Stimulated activated CD8-positive, alpha-beta memory T cell treated with anti-CD3 and anti-CD28 coated beads, Interleukin-2, amount 100 ng/mL, for 48 hours (primary cell): ENCODE measurements around the gene THSD7A.

Source experiments
- DNase-seq, 2 donors: peaks; one replicate each; pipeline ENCODE4 v3.0.0-alpha.2; 2020; ENCODE audit warnings: low read depth in 2 of 2

The THSD7A gene

GRCh38 chr7:11638011-11638774 is 193.8 kb downstream of the THSD7A start:
- DNase-seq: no peak

DNA sequence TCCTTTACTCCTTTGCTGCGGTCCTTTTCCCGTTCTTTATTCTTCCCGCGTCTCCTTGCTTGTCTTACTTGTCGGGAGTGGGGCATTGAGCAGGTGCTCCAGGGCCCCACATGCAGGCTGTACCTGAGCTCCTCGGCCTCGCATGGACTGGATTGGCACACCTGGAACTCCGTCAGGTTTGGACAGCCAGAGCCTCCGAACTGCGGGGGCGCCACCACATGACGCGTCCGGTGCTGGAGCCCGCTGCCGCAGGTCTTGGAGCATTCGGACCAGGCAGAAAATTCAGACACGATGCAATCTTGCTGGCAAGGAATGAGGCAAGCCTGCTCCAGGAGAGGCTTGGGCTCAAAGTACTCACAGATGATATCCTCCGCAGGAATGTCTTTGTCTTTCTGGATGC is 195.7 kb downstream of the THSD7A start:
- DNase-seq: no peak

- no peak for DNase-seq
These were observed 198.7 kb downstream of the THSD7A start for GRCh38 chr7:11633310-11633709.

DNA sequence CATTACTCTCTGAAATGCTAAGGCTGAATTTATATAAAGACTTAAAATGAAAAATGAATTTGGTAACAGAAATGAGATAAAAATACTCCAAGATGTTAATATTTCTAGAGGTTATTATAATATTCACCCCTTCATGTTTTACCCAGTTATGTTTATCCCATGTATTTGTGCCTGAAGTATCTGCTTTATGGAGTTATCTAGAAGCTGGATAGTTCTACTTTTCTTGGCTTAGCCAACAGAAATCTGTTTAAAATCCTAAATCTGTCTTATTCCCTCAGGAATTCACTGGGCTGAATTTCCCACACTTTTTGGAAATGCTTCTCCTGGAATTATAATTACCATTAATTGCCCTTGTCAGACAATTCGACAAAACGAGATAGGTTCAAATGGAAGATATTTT is 201.6 kb downstream of the THSD7A start:
- DNase-seq: no peak

DNA sequence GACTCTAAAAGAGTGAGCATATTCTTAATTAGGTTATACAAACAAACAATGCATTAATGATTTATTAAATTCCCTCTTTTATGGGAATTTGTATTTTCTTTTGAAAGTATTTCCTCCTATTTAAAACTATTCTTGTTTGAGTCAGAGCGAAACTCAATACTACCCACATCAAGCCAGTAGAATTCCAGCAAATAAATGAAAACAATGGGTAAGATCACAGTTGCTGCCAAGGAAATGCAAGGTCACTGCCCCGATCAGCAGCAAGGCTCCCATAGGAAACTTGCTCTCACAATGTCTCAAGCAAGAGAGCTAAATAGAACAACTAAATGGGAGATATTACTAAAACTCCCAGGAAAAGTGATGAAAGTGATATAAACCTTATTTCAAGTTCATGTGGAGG is 206.3 kb downstream of the THSD7A start:
- DNase-seq: no peak

GRCh38 chr7:11623093-11623678 is 208.8 kb downstream of the THSD7A start:
- no peak for DNase-seq

DNA sequence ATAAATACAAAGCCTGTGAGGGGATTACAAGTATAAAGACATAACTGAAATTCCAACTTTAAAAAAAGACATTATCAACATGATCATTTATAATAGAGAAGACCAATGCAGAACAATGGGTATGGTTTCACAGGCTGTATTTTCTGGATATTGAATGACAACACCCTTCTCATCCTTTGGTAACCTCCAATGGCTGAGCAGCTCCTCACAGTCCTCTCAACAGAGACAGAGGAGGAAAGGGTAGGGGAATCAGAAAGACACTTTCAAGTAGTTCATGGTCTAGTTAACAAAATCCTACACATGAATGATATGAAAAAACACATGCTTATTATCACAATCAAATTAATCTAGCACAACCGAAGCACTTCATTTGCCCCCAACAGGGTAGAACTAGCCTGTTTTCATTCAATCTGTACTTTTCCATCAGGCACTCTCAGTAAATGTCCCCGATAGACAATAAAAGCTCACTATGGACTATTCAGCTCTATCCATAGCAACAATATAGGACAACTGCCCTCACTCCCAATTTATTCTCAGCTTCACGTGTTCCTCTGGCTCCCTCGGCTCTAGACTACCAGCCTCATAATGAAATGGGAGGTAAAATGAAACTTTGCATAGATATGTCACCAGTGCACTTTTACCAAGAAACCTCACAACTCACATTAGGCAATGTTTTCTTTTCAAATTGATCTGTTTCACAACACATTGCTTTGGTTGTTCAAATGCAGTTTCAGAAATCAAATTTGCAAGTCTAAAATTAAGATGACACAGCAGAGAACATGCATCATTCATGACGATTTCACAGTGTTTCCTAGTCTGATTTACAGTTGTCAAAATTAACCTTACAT is 211.4 kb downstream of the THSD7A start:
- DNase-seq: no peak

- no peak for DNase-seq
These were observed 215.5 kb downstream of the THSD7A start for GRCh38 chr7:11616466-11616865.

DNA sequence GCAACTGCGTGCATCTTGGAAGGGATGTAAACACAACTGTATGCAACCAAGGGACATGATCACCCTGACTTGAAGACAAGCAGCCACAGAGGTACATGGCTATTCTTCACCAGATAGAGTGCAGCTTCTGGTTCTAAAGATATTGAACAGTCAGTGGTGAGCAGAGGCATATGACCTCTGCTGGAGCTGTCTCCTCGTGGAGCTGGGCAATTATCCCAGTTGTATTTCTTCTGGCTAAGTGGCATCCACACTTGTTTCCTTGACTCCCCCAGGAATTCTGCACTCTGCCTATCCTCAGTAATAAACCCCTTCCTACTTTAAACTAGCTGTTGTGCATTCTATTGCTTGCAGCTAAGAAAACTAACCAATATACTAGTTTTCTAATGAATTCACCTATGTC is 216.8 kb downstream of the THSD7A start:
- DNase-seq: no peak

DNA sequence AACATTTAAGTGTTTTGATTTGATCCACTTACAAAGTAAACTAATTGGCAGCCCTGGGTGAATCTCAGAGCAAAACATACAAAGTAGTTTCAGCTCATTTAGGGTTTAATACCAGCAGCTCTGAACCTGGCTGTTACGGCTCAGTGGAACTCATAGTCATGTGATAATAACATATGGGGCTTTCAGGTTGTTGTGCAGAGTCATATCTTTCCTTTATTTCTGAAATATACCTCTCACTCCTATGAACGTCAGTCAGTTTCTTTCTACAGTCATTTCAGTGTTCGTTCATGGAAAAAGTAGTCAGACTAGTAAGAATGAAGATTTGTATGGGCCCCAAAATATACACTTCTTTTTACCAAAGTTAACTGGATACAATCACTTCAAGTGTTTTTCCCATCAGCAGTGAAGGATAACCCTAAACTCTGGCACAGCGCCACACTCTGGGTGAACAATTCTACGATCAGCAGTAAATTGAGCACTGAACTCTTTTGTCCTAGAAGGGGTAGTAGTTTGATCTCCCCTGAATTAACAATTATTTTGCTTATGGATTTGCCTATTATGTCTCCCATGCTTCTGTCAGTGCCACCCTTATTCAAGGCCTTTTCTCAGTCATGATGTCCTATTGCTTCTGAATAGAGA is 218.6 kb downstream of the THSD7A start:
- DNase-seq: no peak

- DNase-seq: no peak
These were observed 219.3 kb downstream of the THSD7A start for GRCh38 chr7:11612737-11613136.

DNA sequence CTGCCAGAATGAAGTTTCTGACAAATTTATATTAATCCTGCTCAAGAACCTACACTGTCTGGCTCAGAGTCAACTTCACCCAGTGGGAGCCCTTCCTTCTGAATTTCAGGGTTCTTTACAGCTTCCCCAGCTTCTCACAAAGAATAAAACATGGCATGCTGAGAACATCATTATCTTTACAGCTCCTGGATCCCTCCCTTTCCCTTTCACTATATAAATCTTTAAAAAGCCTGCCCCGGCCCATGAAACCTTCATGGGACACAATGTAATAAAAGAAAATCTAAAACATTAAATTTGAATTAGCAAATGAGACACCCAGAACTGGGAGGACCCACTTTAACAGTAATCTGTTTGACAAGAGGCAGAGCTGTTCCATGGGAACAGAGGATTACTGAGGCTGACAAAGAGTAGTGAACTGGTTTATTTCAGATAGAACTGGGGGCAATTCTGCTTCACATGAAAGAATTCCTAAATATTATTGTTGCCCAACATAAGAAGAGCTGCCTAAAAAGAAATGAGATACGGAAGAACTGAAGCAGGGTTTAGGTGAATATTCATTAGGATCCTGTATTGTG is 222.8 kb downstream of the THSD7A start:
- DNase-seq: no peak

GRCh38 chr7:11607686-11608085 is 224.3 kb downstream of the THSD7A start:
- no peak for DNase-seq

GRCh38 chr7:11605749-11606148 is 226.2 kb downstream of the THSD7A start:
- no peak for DNase-seq

GRCh38 chr7:11604505-11604904 is 227.5 kb downstream of the THSD7A start:
- no peak for DNase-seq

DNA sequence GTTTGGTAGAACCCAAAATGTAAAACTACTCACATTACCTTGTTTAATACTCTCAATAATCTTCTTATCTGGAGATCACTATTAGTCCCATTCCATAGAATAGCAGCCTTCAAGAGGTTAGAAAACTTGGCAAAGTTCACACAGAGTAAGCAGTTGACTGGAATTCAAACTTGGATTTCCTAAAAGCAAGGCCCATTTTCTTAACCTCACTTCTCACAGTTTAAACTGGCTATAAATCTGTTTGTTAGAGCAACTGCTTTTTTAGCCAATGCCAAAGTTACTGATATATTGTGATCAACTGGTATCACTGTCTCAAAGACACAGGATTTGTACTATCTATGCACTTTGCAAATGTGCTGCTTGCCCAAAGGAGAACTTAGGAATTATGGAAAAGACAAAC is 230.2 kb downstream of the THSD7A start:
- no peak for DNase-seq

DNA sequence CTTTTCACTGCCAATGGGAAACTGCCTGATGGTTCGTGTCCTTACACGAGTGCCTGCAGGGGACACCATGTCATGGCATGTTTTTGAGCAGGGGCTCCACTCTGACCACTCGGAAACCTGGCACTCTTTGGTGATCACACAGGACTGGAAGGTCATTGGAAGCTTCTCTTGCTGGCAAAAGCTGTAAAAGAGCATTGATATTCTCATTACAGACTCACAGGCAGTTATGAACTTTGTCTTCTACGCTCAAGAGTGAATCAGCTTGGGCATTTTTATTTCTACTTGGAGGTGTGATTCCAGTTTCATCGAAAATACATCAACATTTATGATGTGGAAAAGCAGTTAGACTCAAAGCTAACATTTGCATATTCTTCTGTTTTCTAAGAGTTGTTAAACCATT is 238.7 kb downstream of the THSD7A start:
- no peak for DNase-seq

DNA sequence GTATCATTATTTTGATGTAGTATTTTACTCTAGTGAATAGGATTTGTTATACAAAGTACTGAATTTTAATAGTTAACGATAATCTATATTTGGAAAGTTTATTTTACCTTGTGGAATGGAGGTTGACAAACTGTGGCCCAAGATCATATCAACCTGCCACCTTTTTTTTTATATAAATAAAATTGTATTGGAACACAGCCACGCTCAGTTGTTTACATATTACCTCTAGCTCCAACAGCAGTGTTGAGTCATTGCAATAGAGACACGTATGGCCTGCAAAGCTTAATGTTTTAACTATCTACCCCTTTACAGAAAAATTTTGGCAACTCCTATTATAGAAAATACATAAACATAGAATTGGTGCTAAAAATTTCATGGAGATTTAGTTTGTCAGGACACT is 239.3 kb downstream of the THSD7A start:
- no peak for DNase-seq

DNA sequence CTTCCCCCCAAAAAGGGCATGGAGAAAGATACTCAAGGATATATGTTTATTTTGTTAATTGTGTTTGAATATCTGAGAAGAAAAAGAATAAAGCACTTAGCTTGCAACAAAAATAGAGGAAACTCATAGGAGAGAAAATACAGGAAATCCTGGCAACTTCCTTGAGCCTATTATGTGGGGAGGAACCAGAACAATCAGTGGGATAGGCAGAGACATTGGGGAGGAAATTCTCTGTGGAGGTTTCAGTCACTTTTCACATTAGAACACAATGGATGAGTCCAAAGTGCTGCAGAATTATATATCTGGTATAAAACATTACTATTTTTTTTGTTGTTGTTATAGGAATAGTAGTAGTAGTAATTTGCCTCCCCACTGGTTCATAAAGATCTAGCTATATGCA is 240.1 kb downstream of the THSD7A start:
- no peak for DNase-seq

DNA sequence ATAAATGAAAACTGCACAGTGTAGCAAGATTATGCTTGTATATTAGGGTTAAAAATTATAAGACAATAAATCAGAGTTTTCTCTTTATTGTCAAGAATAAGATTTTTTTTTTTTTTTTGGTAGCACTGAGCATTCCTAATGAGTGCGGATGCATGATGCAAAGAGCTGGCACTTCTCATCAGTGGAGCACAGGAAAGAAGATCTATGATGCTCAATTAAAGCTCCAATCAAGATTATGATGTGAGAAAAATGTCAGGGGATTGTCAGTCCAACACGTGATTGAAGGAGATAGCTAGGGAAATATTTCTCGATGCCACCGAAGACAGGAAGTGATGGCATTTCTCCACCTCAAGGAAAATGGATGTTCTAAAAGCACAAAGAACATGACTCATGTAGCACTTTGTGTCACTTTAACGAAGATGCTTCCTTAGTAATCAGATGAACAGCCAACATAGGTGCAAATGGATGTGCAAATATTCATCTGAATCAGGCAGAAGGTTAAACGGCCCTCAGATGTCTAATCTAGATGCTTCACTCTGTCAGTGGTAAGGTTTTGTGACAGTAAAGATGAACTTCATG is 240.9 kb downstream of the THSD7A start:
- DNase-seq: no peak

DNA sequence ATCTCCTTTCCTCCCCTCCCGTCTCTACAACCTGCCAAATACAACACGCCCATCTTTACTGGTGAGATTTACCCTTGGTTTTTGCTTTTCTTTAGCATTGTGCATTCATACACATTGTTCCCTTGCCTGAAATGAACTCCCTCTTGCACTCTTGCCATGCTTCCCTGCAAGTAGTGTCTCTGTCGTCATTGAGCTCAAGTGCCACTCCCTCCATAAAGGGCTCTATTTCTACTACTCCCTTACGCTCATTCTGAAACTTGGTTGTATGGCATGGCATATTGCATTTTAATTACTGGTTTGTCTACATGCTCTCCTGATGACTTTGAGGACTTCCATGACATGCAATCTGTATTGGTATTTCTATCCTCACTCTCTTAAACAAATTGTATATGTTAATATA is 242.7 kb downstream of the THSD7A start:
- no peak for DNase-seq

GRCh38 chr7:11587814-11588213 is 244.2 kb downstream of the THSD7A start:
- DNase-seq: no peak
